WTC11 (cell line): ENCODE data around the gene SYNM.

Experiments
- FOXP1 ChIP-seq: sonication (generic); formaldehyde crosslinking; IDR thresholded peaks from 2 replicates; pipeline ENCODE4 v1.8.0; 2022; ENCODE audit warnings: missing genetic modification reagents, mild to moderate bottlenecking, moderate library complexity, borderline replicate concordance
- NR3C1 ChIP-seq: sonication (generic); formaldehyde crosslinking; conservative IDR thresholded peaks from 2 replicates; pipeline ENCODE4 v1.8.1; 2023; ENCODE audit warnings: low read depth, mild to moderate bottlenecking, missing genetic modification reagents
- SMAD4 ChIP-seq: sonication (generic); formaldehyde crosslinking; IDR thresholded peaks from 2 replicates; pipeline ENCODE4 v1.8.0; 2022; ENCODE audit warnings: mild to moderate bottlenecking, missing genetic modification reagents
- TCF7 ChIP-seq: sonication (generic); formaldehyde crosslinking; IDR thresholded peaks from 2 replicates; pipeline ENCODE4 v1.8.0; 2022; ENCODE audit warnings: mild to moderate bottlenecking, low read depth, missing genetic modification reagents, moderate library complexity
- ZNF121 ChIP-seq: sonication (generic); formaldehyde crosslinking; IDR thresholded peaks from 2 replicates; pipeline ENCODE4 v1.8.0; 2023; ENCODE audit warnings: missing genetic modification reagents
- ZNF263 ChIP-seq: sonication (generic); formaldehyde crosslinking; IDR thresholded peaks from 2 replicates; pipeline ENCODE4 v1.8.1; 2022; ENCODE audit warnings: low read depth, mild to moderate bottlenecking, moderate library complexity, missing genetic modification reagents
- TF ChIP-seq, protein P1 (sequence below): fragments of 200-600 bp; IDR thresholded peaks from 2 replicates; pipeline ENCODE4 v1.8.0; 2022; ENCODE audit warnings: antibody characterized with exemption
- TF ChIP-seq, protein P2 (sequence below): sonication (generic); formaldehyde crosslinking; conservative IDR thresholded peaks from 2 replicates; pipeline ENCODE4 v1.8.1; 2022; ENCODE audit warnings: mild to moderate bottlenecking, missing genetic modification reagents
- TF ChIP-seq, protein P3 (sequence below): sonication (generic); formaldehyde crosslinking; IDR thresholded peaks from 2 replicates; pipeline ENCODE4 v1.8.1; 2022; ENCODE audit warnings: missing genetic modification reagents, borderline replicate concordance
- TF ChIP-seq, protein P4 (sequence below): sonication (generic); formaldehyde crosslinking; IDR thresholded peaks from 2 replicates; pipeline ENCODE4 v1.8.0; 2022; ENCODE audit warnings: mild to moderate bottlenecking, missing genetic modification reagents
- TF ChIP-seq, protein P5 (sequence below): sonication (generic); formaldehyde crosslinking; IDR thresholded peaks from 2 replicates; pipeline ENCODE4 v1.8.1; 2023; ENCODE audit warnings: mild to moderate bottlenecking, missing genetic modification reagents, moderate library complexity
- TF ChIP-seq, protein P6 (sequence below): sonication (generic); formaldehyde crosslinking; IDR thresholded peaks from 2 replicates; pipeline ENCODE4 v1.8.1; 2022; ENCODE audit warnings: low read depth, missing genetic modification reagents, borderline replicate concordance
- TF ChIP-seq, protein P7 (sequence below): fragments of 250-450 bp; sonication (Bioruptor Pico); conservative IDR thresholded peaks from 2 replicates; pipeline ENCODE4 v1.9.0; 2021; ENCODE audit warnings: mild to moderate bottlenecking
- TF ChIP-seq, protein P8 (sequence below): sonication (generic); formaldehyde crosslinking; IDR thresholded peaks from 2 replicates; pipeline ENCODE4 v1.8.1; 2022; ENCODE audit warnings: mild to moderate bottlenecking, missing genetic modification reagents, moderate library complexity, borderline replicate concordance

DNA sequence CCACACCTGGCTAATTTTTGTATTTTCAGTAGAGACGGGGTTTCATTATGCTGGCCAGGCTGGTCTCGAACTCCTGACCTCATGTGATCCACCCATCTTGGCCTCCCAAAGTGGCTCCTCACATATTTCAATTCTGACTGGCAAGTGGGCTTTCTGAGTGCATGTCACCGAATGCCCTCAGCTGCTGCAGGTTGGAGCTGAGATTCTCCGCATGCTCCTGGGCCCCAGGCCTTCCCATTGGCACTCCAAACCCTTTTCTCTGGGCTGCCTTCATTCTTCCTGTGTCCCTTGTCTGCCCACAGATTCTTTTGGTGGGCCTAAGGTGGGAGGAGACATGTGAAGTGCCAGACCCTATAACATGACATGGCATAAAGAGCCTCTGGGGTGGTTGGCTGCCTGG is 67.3 kb downstream of the SYNM start:
- TF ChIP-seq, protein P1, sequence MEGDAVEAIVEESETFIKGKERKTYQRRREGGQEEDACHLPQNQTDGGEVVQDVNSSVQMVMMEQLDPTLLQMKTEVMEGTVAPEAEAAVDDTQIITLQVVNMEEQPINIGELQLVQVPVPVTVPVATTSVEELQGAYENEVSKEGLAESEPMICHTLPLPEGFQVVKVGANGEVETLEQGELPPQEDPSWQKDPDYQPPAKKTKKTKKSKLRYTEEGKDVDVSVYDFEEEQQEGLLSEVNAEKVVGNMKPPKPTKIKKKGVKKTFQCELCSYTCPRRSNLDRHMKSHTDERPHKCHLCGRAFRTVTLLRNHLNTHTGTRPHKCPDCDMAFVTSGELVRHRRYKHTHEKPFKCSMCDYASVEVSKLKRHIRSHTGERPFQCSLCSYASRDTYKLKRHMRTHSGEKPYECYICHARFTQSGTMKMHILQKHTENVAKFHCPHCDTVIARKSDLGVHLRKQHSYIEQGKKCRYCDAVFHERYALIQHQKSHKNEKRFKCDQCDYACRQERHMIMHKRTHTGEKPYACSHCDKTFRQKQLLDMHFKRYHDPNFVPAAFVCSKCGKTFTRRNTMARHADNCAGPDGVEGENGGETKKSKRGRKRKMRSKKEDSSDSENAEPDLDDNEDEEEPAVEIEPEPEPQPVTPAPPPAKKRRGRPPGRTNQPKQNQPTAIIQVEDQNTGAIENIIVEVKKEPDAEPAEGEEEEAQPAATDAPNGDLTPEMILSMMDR = no peak
- TF ChIP-seq, protein P2, sequence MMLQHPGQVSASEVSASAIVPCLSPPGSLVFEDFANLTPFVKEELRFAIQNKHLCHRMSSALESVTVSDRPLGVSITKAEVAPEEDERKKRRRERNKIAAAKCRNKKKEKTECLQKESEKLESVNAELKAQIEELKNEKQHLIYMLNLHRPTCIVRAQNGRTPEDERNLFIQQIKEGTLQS (CRISPR knock-in tag) = no peak
- TF ChIP-seq ZNF121 (CRISPR knock-in tag) = no peak
- no peak for TF ChIP-seq FOXP1 (CRISPR knock-in tag)
- TF ChIP-seq, protein P3, sequence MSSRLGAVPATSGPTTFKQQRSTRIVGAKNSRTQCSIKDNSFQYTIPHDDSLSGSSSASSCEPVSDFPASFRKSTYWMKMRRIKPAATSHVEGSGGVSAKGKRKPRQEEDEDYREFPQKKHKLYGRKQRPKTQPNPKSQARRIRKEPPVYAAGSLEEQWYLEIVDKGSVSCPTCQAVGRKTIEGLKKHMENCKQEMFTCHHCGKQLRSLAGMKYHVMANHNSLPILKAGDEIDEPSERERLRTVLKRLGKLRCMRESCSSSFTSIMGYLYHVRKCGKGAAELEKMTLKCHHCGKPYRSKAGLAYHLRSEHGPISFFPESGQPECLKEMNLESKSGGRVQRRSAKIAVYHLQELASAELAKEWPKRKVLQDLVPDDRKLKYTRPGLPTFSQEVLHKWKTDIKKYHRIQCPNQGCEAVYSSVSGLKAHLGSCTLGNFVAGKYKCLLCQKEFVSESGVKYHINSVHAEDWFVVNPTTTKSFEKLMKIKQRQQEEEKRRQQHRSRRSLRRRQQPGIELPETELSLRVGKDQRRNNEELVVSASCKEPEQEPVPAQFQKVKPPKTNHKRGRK = no peak
- TF ChIP-seq, protein P4, sequence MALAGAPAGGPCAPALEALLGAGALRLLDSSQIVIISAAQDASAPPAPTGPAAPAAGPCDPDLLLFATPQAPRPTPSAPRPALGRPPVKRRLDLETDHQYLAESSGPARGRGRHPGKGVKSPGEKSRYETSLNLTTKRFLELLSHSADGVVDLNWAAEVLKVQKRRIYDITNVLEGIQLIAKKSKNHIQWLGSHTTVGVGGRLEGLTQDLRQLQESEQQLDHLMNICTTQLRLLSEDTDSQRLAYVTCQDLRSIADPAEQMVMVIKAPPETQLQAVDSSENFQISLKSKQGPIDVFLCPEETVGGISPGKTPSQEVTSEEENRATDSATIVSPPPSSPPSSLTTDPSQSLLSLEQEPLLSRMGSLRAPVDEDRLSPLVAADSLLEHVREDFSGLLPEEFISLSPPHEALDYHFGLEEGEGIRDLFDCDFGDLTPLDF (CRISPR knock-in tag) = no peak
- TF ChIP-seq, protein P5, sequence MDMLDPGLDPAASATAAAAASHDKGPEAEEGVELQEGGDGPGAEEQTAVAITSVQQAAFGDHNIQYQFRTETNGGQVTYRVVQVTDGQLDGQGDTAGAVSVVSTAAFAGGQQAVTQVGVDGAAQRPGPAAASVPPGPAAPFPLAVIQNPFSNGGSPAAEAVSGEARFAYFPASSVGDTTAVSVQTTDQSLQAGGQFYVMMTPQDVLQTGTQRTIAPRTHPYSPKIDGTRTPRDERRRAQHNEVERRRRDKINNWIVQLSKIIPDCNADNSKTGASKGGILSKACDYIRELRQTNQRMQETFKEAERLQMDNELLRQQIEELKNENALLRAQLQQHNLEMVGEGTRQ (CRISPR knock-in tag) = no peak
- TF ChIP-seq ZNF263 = no peak
- no peak for TF ChIP-seq TCF7
- TF ChIP-seq, protein P6, sequence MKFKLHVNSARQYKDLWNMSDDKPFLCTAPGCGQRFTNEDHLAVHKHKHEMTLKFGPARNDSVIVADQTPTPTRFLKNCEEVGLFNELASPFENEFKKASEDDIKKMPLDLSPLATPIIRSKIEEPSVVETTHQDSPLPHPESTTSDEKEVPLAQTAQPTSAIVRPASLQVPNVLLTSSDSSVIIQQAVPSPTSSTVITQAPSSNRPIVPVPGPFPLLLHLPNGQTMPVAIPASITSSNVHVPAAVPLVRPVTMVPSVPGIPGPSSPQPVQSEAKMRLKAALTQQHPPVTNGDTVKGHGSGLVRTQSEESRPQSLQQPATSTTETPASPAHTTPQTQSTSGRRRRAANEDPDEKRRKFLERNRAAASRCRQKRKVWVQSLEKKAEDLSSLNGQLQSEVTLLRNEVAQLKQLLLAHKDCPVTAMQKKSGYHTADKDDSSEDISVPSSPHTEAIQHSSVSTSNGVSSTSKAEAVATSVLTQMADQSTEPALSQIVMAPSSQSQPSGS = no peak
- no peak for TF ChIP-seq SMAD4
- TF ChIP-seq, protein P7, sequence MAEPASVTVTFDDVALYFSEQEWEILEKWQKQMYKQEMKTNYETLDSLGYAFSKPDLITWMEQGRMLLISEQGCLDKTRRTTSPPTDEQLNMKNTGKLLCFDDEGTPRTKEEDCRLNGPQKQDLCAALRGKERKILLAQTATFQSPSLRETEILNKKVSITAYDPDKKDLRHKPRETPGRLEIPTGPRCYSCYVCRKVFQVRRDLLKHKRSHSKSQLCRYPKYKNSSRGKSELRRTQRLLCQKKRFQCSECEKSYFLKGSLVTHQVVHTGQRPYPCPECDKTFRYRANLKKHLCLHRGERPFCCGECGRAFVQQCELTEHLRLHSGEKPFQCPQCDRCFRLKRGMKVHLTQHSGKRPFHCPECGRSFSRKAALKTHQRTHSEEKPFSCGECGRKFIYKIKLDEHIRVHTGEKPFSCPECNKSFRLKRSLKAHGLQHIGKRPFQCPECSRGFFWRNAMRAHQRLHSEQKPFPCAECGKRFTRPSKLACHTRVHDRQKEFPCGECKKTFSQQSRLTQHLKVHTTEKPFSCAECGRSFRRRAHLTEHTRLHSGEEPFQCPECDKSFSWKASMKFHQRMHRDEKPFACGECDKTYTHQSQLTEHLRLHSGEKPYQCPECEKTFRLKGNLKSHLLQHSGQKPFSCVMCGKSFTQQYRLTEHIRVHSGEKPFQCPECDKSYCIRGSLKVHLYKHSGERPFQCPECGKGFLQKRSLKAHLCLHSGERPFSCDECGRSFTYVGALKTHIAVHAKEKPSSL (CRISPR knock-in tag) = no peak
- no peak for TF ChIP-seq NR3C1 (CRISPR knock-in tag)
- TF ChIP-seq, protein P8, sequence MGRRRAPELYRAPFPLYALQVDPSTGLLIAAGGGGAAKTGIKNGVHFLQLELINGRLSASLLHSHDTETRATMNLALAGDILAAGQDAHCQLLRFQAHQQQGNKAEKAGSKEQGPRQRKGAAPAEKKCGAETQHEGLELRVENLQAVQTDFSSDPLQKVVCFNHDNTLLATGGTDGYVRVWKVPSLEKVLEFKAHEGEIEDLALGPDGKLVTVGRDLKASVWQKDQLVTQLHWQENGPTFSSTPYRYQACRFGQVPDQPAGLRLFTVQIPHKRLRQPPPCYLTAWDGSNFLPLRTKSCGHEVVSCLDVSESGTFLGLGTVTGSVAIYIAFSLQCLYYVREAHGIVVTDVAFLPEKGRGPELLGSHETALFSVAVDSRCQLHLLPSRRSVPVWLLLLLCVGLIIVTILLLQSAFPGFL = no peak
